Measurements from ENCODE around the gene CMPK1.

The CMPK1 gene

GRCh38 chr1:47347735-47348134 is 14.1 kb downstream of the CMPK1 start:
- peaks cover 8% of the 10 kb centered on the region; the same call in 1 of the 2 replicates for H3K4me1 ChIP-seq (ENCODE audit: low read length)
- no peak overlapping the region for H3K4me3 ChIP-seq (ENCODE audit: low read length)
- no peak overlapping the region for H2AFZ ChIP-seq (ENCODE audit: low read depth, low read length)
- no peaks in the 10 kb centered on the region for H3K27me3 ChIP-seq (ENCODE audit: low read depth, low read length)
- H3K9me3 ChIP-seq (ENCODE audit: insufficient read depth, low read length) = no peaks in the 10 kb centered on the region
- H3K79me2 ChIP-seq (ENCODE audit: low read length) = peaks cover 25% of the 10 kb centered on the region
- H3K4me2 ChIP-seq (ENCODE audit: low read length) = no peak overlapping the region
- H3K9ac ChIP-seq (ENCODE audit: low read length) = no peak overlapping the region
- H3K27ac ChIP-seq (ENCODE audit: low read length) = no peak overlapping the region
- H4K20me1 ChIP-seq (ENCODE audit: insufficient read depth, low read length) = 0 out of 2 replicates have a peak, but pooled peaks cover 5% of the 10 kb centered on the region
- H3K36me3 ChIP-seq (replicated peaks; ENCODE audit: low read depth, low read length) = no peaks in the 10 kb centered on the region
- no peak for TF ChIP-seq EZH2phosphoT487 (IDR thresholded peaks at IDR 0.05; ENCODE audit: low read depth)
- TF ChIP-seq CTCF (IDR thresholded peaks at IDR 0.05; ENCODE audit: low read depth, low read length) = no peak

GRCh38 chr1:47348246-47348645 is 14.7 kb downstream of the CMPK1 start:
- peaks cover 25% of the 10 kb centered on the region for H3K79me2 ChIP-seq (ENCODE audit: low read length)
- TF ChIP-seq EZH2phosphoT487 (IDR thresholded peaks at IDR 0.05; ENCODE audit: low read depth) (no peak), CTCF (IDR thresholded peaks at IDR 0.05; ENCODE audit: low read depth, low read length) (no peak)
- no peak overlapping the region for H2AFZ ChIP-seq (ENCODE audit: low read depth, low read length)
- H3K9ac ChIP-seq (ENCODE audit: low read length) = no peak overlapping the region
- no peak overlapping the region for H3K4me3 ChIP-seq (ENCODE audit: low read length)
- H3K27me3 ChIP-seq (ENCODE audit: low read depth, low read length) = no peaks in the 10 kb centered on the region
- no peak overlapping the region for H3K27ac ChIP-seq (ENCODE audit: low read length)
- no peaks in the 10 kb centered on the region for H3K9me3 ChIP-seq (ENCODE audit: insufficient read depth, low read length)
- 0 out of 2 replicates have a peak, but pooled peaks cover 7% of the 10 kb centered on the region for H4K20me1 ChIP-seq (ENCODE audit: insufficient read depth, low read length)
- no peak overlapping the region for H3K4me2 ChIP-seq (ENCODE audit: low read length)
- peaks cover 8% of the 10 kb centered on the region; the same call in 1 of the 2 replicates for H3K4me1 ChIP-seq (ENCODE audit: low read length)
- no peaks in the 10 kb centered on the region for H3K36me3 ChIP-seq (replicated peaks; ENCODE audit: low read depth, low read length)

GRCh38 chr1:47351305-47351704 is 17.7 kb downstream of the CMPK1 start:
- no peaks in the 10 kb centered on the region for H3K9me3 ChIP-seq (ENCODE audit: insufficient read depth, low read length)
- H4K20me1 ChIP-seq (ENCODE audit: insufficient read depth, low read length) = 0 out of 2 replicates have a peak, but pooled peaks cover 7% of the 10 kb centered on the region
- H3K4me1 ChIP-seq (ENCODE audit: low read length) = peaks cover 8% of the 10 kb centered on the region; the same call in 1 of the 2 replicates
- H2AFZ ChIP-seq (ENCODE audit: low read depth, low read length) = no peak overlapping the region
- H3K4me2 ChIP-seq (ENCODE audit: low read length) = no peak overlapping the region
- no peaks in the 10 kb centered on the region for H3K27me3 ChIP-seq (ENCODE audit: low read depth, low read length)
- H3K27ac ChIP-seq (ENCODE audit: low read length) = no peak overlapping the region
- TF ChIP-seq CTCF (IDR thresholded peaks at IDR 0.05; ENCODE audit: low read depth, low read length) (no peak), EZH2phosphoT487 (IDR thresholded peaks at IDR 0.05; ENCODE audit: low read depth) (no peak)
- no peak overlapping the region for H3K9ac ChIP-seq (ENCODE audit: low read length)
- peaks cover 24% of the 10 kb centered on the region for H3K79me2 ChIP-seq (ENCODE audit: low read length)
- no peaks in the 10 kb centered on the region for H3K36me3 ChIP-seq (replicated peaks; ENCODE audit: low read depth, low read length)
- H3K4me3 ChIP-seq (ENCODE audit: low read length) = no peak overlapping the region

GRCh38 chr1:47361380-47361779 is 27.8 kb downstream of the CMPK1 start:
- H3K4me1 ChIP-seq (ENCODE audit: low read length) = no peaks in the 10 kb centered on the region
- peaks cover 30% of the 10 kb centered on the region for H3K79me2 ChIP-seq (ENCODE audit: low read length)
- H3K4me2 ChIP-seq (ENCODE audit: low read length) = no peak overlapping the region
- no peaks in the 10 kb centered on the region for H3K9me3 ChIP-seq (ENCODE audit: insufficient read depth, low read length)
- no peaks in the 10 kb centered on the region for H3K36me3 ChIP-seq (replicated peaks; ENCODE audit: low read depth, low read length)
- no peak overlapping the region for H3K4me3 ChIP-seq (ENCODE audit: low read length)
- TF ChIP-seq EZH2phosphoT487 (IDR thresholded peaks at IDR 0.05; ENCODE audit: low read depth) (no peak), CTCF (IDR thresholded peaks at IDR 0.05; ENCODE audit: low read depth, low read length) (no peak)
- H4K20me1 ChIP-seq (ENCODE audit: insufficient read depth, low read length) = no peaks in the 10 kb centered on the region
- H3K27ac ChIP-seq (ENCODE audit: low read length) = no peak overlapping the region
- no peak overlapping the region for H3K9ac ChIP-seq (ENCODE audit: low read length)
- no peak overlapping the region for H2AFZ ChIP-seq (ENCODE audit: low read depth, low read length)
- H3K27me3 ChIP-seq (ENCODE audit: low read depth, low read length) = no peaks in the 10 kb centered on the region

Data from OCI-LY3 (cell line).